Neutrophil (primary cell): ENCODE data around the gene BIVM.

Experiments
- H3K27ac ChIP-seq: fragments of 200-600 bp; sonication (generic); 2 replicates; pipeline ENCODE4 v1.5.1; 2016; ENCODE audit warnings: mild to moderate bottlenecking, moderate library complexity
- H3K27me3 ChIP-seq: fragments of 200-600 bp; sonication (generic); 2 replicates; pipeline ENCODE4 v1.6.0; 2016; ENCODE audit warnings: mild to moderate bottlenecking
- H3K36me3 ChIP-seq: fragments of 200-600 bp; sonication (generic); 2 replicates; pipeline ENCODE4 v1.5.1; 2017
- H3K4me1 ChIP-seq, 2 experiments: fragments of 200-600 bp in 1 of 2; sonication (generic) in 1 of 2; 1 replicate in 1 of 2; 2 replicates in 1 of 2; pipeline versions ENCODE4 v1.5.1 to v1.6.1; 2013 to 2016; ENCODE audit warnings: low read depth in 1 of 2, low read length in 1 of 2, mild to moderate bottlenecking in 1 of 2, moderate library complexity in 1 of 2; ENCODE audit not compliant: control insufficient read depth in 1 of 2, insufficient read depth in 1 of 2
- H3K4me3 ChIP-seq, 2 experiments: fragments of 200-600 bp in 1 of 2; sonication (generic) in 1 of 2; 1 replicate in 1 of 2; 2 replicates in 1 of 2; pipeline ENCODE4 v1.5.1; 2013 to 2016; ENCODE audit warnings: low read depth in 1 of 2, low read length in 1 of 2, mild to moderate bottlenecking in 1 of 2, moderate library complexity in 1 of 2
- H3K9me3 ChIP-seq: fragments of 200-600 bp; sonication (generic); 2 replicates; pipeline ENCODE4 v1.5.1; 2016
- TF ChIP-seq, protein P1 (sequence below): fragments of 200-600 bp; sonication (generic); IDR thresholded peaks from 2 replicates; pipeline ENCODE4 v1.5.1; 2016; ENCODE audit warnings: antibody characterized with exemption

BIVM gene

GRCh38 chr13:102807699-102808098 lies 8.8 kb downstream of the BIVM start:
- no peak overlapping the region for H3K27ac ChIP-seq
- H3K4me3 ChIP-seq: no peak overlapping the region
- no peaks in the 10 kb centered on the region for H3K36me3 ChIP-seq
- TF ChIP-seq, protein P1, sequence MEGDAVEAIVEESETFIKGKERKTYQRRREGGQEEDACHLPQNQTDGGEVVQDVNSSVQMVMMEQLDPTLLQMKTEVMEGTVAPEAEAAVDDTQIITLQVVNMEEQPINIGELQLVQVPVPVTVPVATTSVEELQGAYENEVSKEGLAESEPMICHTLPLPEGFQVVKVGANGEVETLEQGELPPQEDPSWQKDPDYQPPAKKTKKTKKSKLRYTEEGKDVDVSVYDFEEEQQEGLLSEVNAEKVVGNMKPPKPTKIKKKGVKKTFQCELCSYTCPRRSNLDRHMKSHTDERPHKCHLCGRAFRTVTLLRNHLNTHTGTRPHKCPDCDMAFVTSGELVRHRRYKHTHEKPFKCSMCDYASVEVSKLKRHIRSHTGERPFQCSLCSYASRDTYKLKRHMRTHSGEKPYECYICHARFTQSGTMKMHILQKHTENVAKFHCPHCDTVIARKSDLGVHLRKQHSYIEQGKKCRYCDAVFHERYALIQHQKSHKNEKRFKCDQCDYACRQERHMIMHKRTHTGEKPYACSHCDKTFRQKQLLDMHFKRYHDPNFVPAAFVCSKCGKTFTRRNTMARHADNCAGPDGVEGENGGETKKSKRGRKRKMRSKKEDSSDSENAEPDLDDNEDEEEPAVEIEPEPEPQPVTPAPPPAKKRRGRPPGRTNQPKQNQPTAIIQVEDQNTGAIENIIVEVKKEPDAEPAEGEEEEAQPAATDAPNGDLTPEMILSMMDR: no peak
- H3K9me3 ChIP-seq: no peaks in the 10 kb centered on the region
- no peaks in the 10 kb centered on the region for H3K4me1 ChIP-seq
- H3K27me3 ChIP-seq: no peaks in the 10 kb centered on the region

- H3K27ac ChIP-seq: no peak overlapping the region
- H3K27me3 ChIP-seq: no peaks in the 10 kb centered on the region
- H3K4me3 ChIP-seq: no peak overlapping the region
- TF ChIP-seq, protein P1: no peak
- H3K4me1 ChIP-seq: no peaks in the 10 kb centered on the region
- H3K36me3 ChIP-seq: no peaks in the 10 kb centered on the region
- H3K9me3 ChIP-seq: no peaks in the 10 kb centered on the region
These were observed 13.8 kb downstream of the BIVM start for GRCh38 chr13:102812611-102813287.

- Histone ChIP-seq H3K4me3 (no peak overlapping the region), H3K27ac (no peak overlapping the region), H3K36me3 (no peaks in the 10 kb centered on the region), H3K9me3 (no peaks in the 10 kb centered on the region), H3K4me1 (no peaks in the 10 kb centered on the region), H3K27me3 (no peaks in the 10 kb centered on the region)
- TF ChIP-seq, protein P1: no peak
These were observed 15.2 kb downstream of the BIVM start for GRCh38 chr13:102814025-102814607.

DNA sequence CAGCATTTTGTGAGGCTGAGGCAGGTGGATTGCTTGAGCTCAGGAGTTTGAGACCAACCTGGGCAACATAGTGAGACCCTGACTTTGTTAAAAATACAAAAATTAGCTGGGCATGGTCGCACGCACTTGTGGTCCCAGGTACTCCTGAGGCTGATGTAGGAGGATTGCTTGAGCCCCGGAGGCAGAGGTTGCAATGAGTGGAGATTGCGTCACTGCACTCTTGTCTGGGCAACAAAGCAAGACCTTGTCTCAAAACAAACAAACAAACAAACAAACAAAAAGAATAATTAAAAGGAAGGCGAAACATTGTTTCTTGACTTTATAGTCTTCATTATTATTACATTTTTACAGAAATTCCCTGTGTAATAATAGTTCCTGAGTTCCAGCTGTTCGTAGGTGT lies 15.9 kb downstream of the BIVM start:
- no peaks in the 10 kb centered on the region for H3K4me1 ChIP-seq
- no peak overlapping the region for H3K4me3 ChIP-seq
- no peaks in the 10 kb centered on the region for H3K36me3 ChIP-seq
- no peaks in the 10 kb centered on the region for H3K27me3 ChIP-seq
- TF ChIP-seq, protein P1: no peak
- H3K9me3 ChIP-seq: no peaks in the 10 kb centered on the region
- no peak overlapping the region for H3K27ac ChIP-seq

GRCh38 chr13:102815788-102816187 lies 16.9 kb downstream of the BIVM start:
- TF ChIP-seq, protein P1: no peak
- no peaks in the 10 kb centered on the region for H3K27me3 ChIP-seq
- no peaks in the 10 kb centered on the region for H3K4me1 ChIP-seq
- H3K27ac ChIP-seq: no peak overlapping the region
- H3K4me3 ChIP-seq: no peak overlapping the region
- no peaks in the 10 kb centered on the region for H3K36me3 ChIP-seq
- H3K9me3 ChIP-seq: no peaks in the 10 kb centered on the region
